ENCODE results near the gene CCDC148. TPM values are rescaled to one million over a fixed set of nuclear protein-coding genes. Genes with fewer than 3 reads are reported as not detected.

The CCDC148 gene
- total RNA-seq, 1 donor from 2014 or later: not detected

- CTCF ChIA-PET: no interaction called here
- TF ChIP-seq, protein P1, sequence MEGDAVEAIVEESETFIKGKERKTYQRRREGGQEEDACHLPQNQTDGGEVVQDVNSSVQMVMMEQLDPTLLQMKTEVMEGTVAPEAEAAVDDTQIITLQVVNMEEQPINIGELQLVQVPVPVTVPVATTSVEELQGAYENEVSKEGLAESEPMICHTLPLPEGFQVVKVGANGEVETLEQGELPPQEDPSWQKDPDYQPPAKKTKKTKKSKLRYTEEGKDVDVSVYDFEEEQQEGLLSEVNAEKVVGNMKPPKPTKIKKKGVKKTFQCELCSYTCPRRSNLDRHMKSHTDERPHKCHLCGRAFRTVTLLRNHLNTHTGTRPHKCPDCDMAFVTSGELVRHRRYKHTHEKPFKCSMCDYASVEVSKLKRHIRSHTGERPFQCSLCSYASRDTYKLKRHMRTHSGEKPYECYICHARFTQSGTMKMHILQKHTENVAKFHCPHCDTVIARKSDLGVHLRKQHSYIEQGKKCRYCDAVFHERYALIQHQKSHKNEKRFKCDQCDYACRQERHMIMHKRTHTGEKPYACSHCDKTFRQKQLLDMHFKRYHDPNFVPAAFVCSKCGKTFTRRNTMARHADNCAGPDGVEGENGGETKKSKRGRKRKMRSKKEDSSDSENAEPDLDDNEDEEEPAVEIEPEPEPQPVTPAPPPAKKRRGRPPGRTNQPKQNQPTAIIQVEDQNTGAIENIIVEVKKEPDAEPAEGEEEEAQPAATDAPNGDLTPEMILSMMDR (IDR thresholded peaks at IDR 0.05): no peak
- intact Hi-C loops (cut with micrococcal nuclease): no loop called here
- H3K4me1 Mint-ChIP-seq: no peaks in the 10 kb centered on the region
- no peaks in the 10 kb centered on the region for H3K36me3 Mint-ChIP-seq (ENCODE audit: low read depth)
- DNase-seq (no peak), ATAC-seq (ENCODE audit: low read depth) (no peak)
- H3K27ac Mint-ChIP-seq: no peak overlapping the region
- H3K27me3 Mint-ChIP-seq: no peaks in the 10 kb centered on the region
- no peak overlapping the region for H3K4me3 Mint-ChIP-seq
- peaks cover 2% of the 10 kb centered on the region for H3K9me3 Mint-ChIP-seq
- POLR2A ChIA-PET: no interaction called here
Measured at GRCh38 chr2:158266111-158266510, 190.4 kb downstream of the CCDC148 start.

DNA sequence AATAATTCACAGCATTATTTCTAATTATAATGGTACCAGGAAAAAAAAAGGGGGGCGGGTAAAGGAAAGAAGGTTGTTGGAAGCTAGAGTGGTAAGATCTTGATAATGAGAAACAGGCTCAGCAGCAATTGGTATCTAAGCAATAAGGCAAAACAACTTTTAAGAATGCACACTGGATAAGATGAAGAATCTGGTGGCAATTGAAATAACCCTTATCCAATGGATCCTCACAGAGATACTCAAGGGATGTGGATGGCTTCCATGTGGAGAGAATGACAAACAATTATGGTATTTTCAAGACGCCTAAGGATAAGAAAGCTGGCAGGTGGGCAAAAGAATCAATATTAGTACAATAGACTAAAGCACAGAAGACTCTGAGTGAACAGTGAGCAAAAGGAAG lies 201.3 kb downstream of the CCDC148 start:
- DNase-seq (no peak), ATAC-seq (ENCODE audit: low read depth) (no peak)
- ChIA-PET CTCF (no interaction called here), POLR2A (no interaction called here)
- H3K4me3 Mint-ChIP-seq: no peak overlapping the region
- H3K4me1 Mint-ChIP-seq: no peaks in the 10 kb centered on the region
- H3K9me3 Mint-ChIP-seq: no peaks in the 10 kb centered on the region
- no peak overlapping the region for H3K27ac Mint-ChIP-seq
- peaks cover 3% of the 10 kb centered on the region for H3K27me3 Mint-ChIP-seq
- H3K36me3 Mint-ChIP-seq (ENCODE audit: low read depth): no peaks in the 10 kb centered on the region
- TF ChIP-seq, protein P1 (IDR thresholded peaks at IDR 0.05): no peak
- intact Hi-C loops (cut with micrococcal nuclease): no loop called here

- ChIA-PET CTCF (no interaction called here), POLR2A (no interaction called here)
- Mint-ChIP-seq H3K27ac (no peak overlapping the region), H3K27me3 (no peaks in the 10 kb centered on the region), H3K4me1 (no peaks in the 10 kb centered on the region), H3K4me3 (no peak overlapping the region), H3K9me3 (no peaks in the 10 kb centered on the region), H3K36me3 (ENCODE audit: low read depth) (no peaks in the 10 kb centered on the region)
- intact Hi-C loops (cut with micrococcal nuclease): no loop called here
- DNase-seq (no peak), ATAC-seq (ENCODE audit: low read depth) (no peak)
- TF ChIP-seq, protein P1 (IDR thresholded peaks at IDR 0.05): no peak
Measured at GRCh38 chr2:158253170-158253569, 203.4 kb downstream of the CCDC148 start.

GRCh38 chr2:158251356-158251755 lies 205.2 kb downstream of the CCDC148 start:
- no peak overlapping the region for H3K4me3 Mint-ChIP-seq
- TF ChIP-seq, protein P1 (IDR thresholded peaks at IDR 0.05): no peak
- no peaks in the 10 kb centered on the region for H3K27me3 Mint-ChIP-seq
- intact Hi-C loops (cut with micrococcal nuclease): no loop called here
- H3K27ac Mint-ChIP-seq: no peak overlapping the region
- no peak for ATAC-seq (ENCODE audit: low read depth)
- CTCF ChIA-PET: no interaction called here
- no peaks in the 10 kb centered on the region for H3K36me3 Mint-ChIP-seq (ENCODE audit: low read depth)
- H3K4me1 Mint-ChIP-seq: no peaks in the 10 kb centered on the region
- POLR2A ChIA-PET: no interaction called here
- DNase-seq: no peak
- no peaks in the 10 kb centered on the region for H3K9me3 Mint-ChIP-seq

DNA sequence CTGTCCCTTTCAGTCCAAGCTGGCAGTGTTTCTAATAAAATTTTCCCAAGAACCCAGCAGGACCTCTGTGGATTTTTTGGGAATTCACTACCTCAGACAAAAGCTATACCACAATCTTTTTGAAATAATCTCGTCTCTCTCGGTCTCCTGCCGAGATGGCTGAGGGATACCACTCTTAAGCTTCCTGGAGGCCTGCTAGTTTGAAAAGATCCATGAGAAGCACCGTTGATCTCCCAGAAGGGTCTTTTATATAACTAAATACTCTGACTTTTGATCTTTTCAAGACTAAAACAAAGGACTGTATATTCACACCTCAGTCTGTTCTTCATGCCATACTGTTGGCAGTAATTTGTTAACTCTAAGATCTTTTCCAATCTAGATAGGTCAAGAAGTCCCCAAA lies 213.2 kb downstream of the CCDC148 start:
- no peaks in the 10 kb centered on the region for H3K4me1 Mint-ChIP-seq
- ATAC-seq (ENCODE audit: low read depth): no peak

More for the DNA sequence above, 213.2 kb downstream of the CCDC148 start:
- no peak for DNase-seq
- intact Hi-C loops (cut with micrococcal nuclease): no loop called here
- H3K27ac Mint-ChIP-seq: no peak overlapping the region
- no peaks in the 10 kb centered on the region for H3K36me3 Mint-ChIP-seq (ENCODE audit: low read depth)
- H3K4me3 Mint-ChIP-seq: no peak overlapping the region
- no peaks in the 10 kb centered on the region for H3K9me3 Mint-ChIP-seq
- ChIA-PET POLR2A (no interaction called here), CTCF (no interaction called here)
- TF ChIP-seq, protein P1 (IDR thresholded peaks at IDR 0.05): no peak
- H3K27me3 Mint-ChIP-seq: no peaks in the 10 kb centered on the region
